ENCODE measurements around the gene WDR4. TPM values are rescaled to one million over a fixed set of nuclear protein-coding genes. Genes with fewer than 3 reads are reported as not detected.

Gene WDR4
- total and polyA plus RNA-seq, 2 of the 4 experiments (the other 2 are of a cell fraction), result 11.3 to 20.8 TPM

- no peak overlapping the region for H4K5ac ChIP-seq (ENCODE audit: low read depth, low read length)
- H2AK9ac ChIP-seq (replicated peaks; ENCODE audit: low read depth, low read length, poor library complexity), result no peak overlapping the region
- BruUV-seq (replicated peaks), result no TSS peak
- H2AFZ ChIP-seq (replicated peaks; ENCODE audit: low read length, poor library complexity), result peak overlapping the region; percentile 8
- peaks cover 3% of the 10 kb centered on the region for H3K9me3 ChIP-seq (ENCODE audit: control insufficient read depth, insufficient read depth, low read length)
- H3K4me3 ChIP-seq (ENCODE audit: insufficient read depth, low read depth, low read length), result no peak overlapping the region
- dilution Hi-C loops (cut with HindIII; ENCODE audit: low sequenced_read_pairs, unreplicated experiment), result no loop called here
- no peak overlapping the region for H4K8ac ChIP-seq (ENCODE audit: low read depth in 2 of 2, low read length in 2 of 2)
- in situ Hi-C loops (cut with MboI; ENCODE audit: low sequenced_read_pairs), result loop anchor here (25.0 kb wide), 1 partner anchor 672 kb away; no protein-coding TSS in a partner anchor
- CTCF ChIA-PET, result no interaction called here
- H2BK15ac ChIP-seq (ENCODE audit: low read depth, low read length), result no peak overlapping the region
- no peak overlapping the region for H2BK20ac ChIP-seq (ENCODE audit: low read depth, low read length)
- DNase-seq, result no peak
- intact Hi-C loops (cut with micrococcal nuclease), result no loop called here
- no peaks in the 10 kb centered on the region; the same call in 1 of the 2 replicates for H3K27me3 ChIP-seq (ENCODE audit: control insufficient read depth, insufficient read depth, low read length)
- WGBS, 2 experiments (ENCODE audit: extremely low coverage in 2 of 2, insufficient read length in 1 of 2), result 77% methylated on average over 8 of the region's 23 CpGs; no CpG with 5 or more reads in 1 of the 2 experiments
- POLR2A ChIA-PET (ENCODE audit: unreplicated experiment), result no interaction called here
- no peak overlapping the region for H3K4ac ChIP-seq (ENCODE audit: low read depth, low read length)
- no peak overlapping the region for H3K18ac ChIP-seq (ENCODE audit: low read depth, low read length)
- no peak for ATAC-seq (ENCODE audit: low read depth)
- H3K4me2 ChIP-seq (ENCODE audit: low read depth, low read length), result no peak overlapping the region
- no peak overlapping the region for H2BK120ac ChIP-seq (ENCODE audit: low read depth, low read length)
- H2BK5ac ChIP-seq (ENCODE audit: low read depth, low read length, poor library complexity, severe bottlenecking), result no peak overlapping the region
- H2AK5ac ChIP-seq (ENCODE audit: low read depth, low read length), result no peak overlapping the region
- no peak overlapping the region for H3K23ac ChIP-seq (ENCODE audit: low read depth, low read length)
- H3K9me1 ChIP-seq (ENCODE audit: insufficient read depth, low read length), result 0 out of 2 replicates have a peak, but pooled peaks cover 5% of the 10 kb centered on the region
- peaks cover 1% of the 10 kb centered on the region; the same call in 1 of the 2 replicates for H3K36me3 ChIP-seq (ENCODE audit: control insufficient read depth, insufficient read depth, low read length)
- H4K20me1 ChIP-seq (ENCODE audit: insufficient read depth, low read length), result no peaks in the 10 kb centered on the region
- no peaks in the 10 kb centered on the region for H3K4me1 ChIP-seq (ENCODE audit: control insufficient read depth, insufficient read depth, low read length)
- H3K14ac ChIP-seq (replicated peaks; ENCODE audit: low read depth, low read length), result no peak overlapping the region
- H3K9ac ChIP-seq (ENCODE audit: low read depth, low read length), result no peak overlapping the region
- H3K56ac ChIP-seq (ENCODE audit: extremely low read depth, insufficient read depth, low read length), result no peak overlapping the region
- H3K79me1 ChIP-seq (ENCODE audit: low read depth in 1 of 2, low read length in 2 of 2), result no peaks in the 10 kb centered on the region
- no peak overlapping the region for H4K91ac ChIP-seq (ENCODE audit: insufficient read depth, low read depth, low read length)
- no peak overlapping the region for H3K27ac ChIP-seq (ENCODE audit: insufficient read depth, low read length)
- TF ChIP-seq MAFK (IDR thresholded peaks at IDR 0.05; ENCODE audit: low read depth, low read length), result no peak
- no peak for TF ChIP-seq ELK1 (IDR thresholded peaks at IDR 0.05; ENCODE audit: borderline replicate concordance, low read depth, low read length)
- TF ChIP-seq NFE2L2 (IDR thresholded peaks at IDR 0.05; ENCODE audit: low read depth, low read length), result no peak
- no peak for TF ChIP-seq MAZ (IDR thresholded peaks at IDR 0.05; ENCODE audit: borderline replicate concordance, low read depth, low read length)
- no peak for TF ChIP-seq RCOR1 (IDR thresholded peaks at IDR 0.05; ENCODE audit: insufficient replicate concordance, low read length)
- no peak for TF ChIP-seq POLR2A (IDR thresholded peaks at IDR 0.05; ENCODE audit: low read depth, low read length)
- no peak for TF ChIP-seq SMC3 (IDR thresholded peaks at IDR 0.05; ENCODE audit: low read depth, low read length)
- TF ChIP-seq RAD21 (IDR thresholded peaks at IDR 0.05; ENCODE audit: low read length), result no peak
- TF ChIP-seq CEBPB (IDR thresholded peaks at IDR 0.05; ENCODE audit: low read depth, low read length), result no peak
- TF ChIP-seq FOS (IDR thresholded peaks at IDR 0.05; ENCODE audit: low read depth, low read length), result no peak
- no peak for TF ChIP-seq USF2 (IDR thresholded peaks at IDR 0.05; ENCODE audit: low read depth, low read length)
- no peak for TF ChIP-seq CHD1 (IDR thresholded peaks at IDR 0.05; ENCODE audit: low read depth, low read length)
- no peak for TF ChIP-seq CTCF (conservative IDR thresholded peaks at IDR 0.05; ENCODE audit: low read depth, low read length)
- TF ChIP-seq BHLHE40 (IDR thresholded peaks at IDR 0.05; ENCODE audit: low read depth, low read length), result no peak
- TF ChIP-seq RFX5 (IDR thresholded peaks at IDR 0.05; ENCODE audit: low read depth, low read length), result no peak
Observed at GRCh38 chr21:42833859-42834725, 45.2 kb downstream of the WDR4 start.
